ENCODE measurements around the gene PAPSS2.

- TF ChIP-seq, protein P1, sequence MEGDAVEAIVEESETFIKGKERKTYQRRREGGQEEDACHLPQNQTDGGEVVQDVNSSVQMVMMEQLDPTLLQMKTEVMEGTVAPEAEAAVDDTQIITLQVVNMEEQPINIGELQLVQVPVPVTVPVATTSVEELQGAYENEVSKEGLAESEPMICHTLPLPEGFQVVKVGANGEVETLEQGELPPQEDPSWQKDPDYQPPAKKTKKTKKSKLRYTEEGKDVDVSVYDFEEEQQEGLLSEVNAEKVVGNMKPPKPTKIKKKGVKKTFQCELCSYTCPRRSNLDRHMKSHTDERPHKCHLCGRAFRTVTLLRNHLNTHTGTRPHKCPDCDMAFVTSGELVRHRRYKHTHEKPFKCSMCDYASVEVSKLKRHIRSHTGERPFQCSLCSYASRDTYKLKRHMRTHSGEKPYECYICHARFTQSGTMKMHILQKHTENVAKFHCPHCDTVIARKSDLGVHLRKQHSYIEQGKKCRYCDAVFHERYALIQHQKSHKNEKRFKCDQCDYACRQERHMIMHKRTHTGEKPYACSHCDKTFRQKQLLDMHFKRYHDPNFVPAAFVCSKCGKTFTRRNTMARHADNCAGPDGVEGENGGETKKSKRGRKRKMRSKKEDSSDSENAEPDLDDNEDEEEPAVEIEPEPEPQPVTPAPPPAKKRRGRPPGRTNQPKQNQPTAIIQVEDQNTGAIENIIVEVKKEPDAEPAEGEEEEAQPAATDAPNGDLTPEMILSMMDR (IDR thresholded peaks at IDR 0.05; ENCODE audit: insufficient read depth, low read length, poor library complexity, severe bottlenecking), result no peak
- no peak for TF ChIP-seq EZH2phosphoT487 (conservative IDR thresholded peaks at IDR 0.05; ENCODE audit: low read length)
These were observed 37.2 kb upstream of the PAPSS2 start for GRCh38 chr10:87622314-87623004.

All from SU-DHL-6 (cell line).